ENCODE measurements around the gene ARFIP2. TPM values are rescaled to one million over a fixed set of nuclear protein-coding genes. Genes with fewer than 3 reads are reported as not detected.
"Not testable (repeated sequence)": the region's sequence is repeated elsewhere in the genome, so short reads cannot be mapped to it uniquely, and the experiment has no call there.

Gene ARFIP2
- total RNA-seq, 3 donors from 2014 or later (not counting 1 experiment from before 2014, with no cell fraction given): 44.7 to 62.3 (median 51.4) TPM

DNA sequence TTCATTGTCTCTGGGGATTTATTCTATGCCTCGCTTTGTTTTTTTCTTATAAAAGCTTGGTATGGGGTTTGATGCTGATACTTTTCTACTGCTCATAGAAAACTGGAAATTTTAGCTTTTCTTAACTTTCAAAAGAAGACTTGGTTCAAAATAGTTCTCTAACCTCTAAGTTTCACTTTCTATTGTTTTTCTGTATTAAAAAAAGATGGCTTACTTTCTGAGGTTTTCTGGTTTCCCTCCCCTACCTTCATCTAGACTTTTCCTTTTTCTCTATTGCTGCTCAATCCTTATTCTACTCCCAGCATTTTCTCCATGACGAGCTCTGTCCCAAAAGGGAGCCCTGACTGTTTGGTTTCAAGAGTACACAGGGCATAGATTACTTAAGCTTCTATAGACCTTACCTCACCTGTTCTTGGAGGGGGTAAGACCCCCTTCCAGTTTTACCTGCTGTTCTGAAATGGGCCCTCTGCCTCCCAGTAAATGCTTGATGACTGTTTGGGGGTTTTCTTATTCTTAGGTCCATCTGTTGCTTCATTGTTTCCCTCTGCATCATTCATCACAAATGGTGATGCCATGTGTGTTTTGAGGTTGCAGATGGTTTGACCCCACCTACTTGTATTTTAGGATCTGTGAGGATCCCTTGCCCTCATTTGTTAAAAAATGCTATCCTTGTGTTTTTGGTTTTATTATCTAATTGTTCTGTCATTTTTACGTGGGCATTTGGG lies 45.4 kb upstream of the ARFIP2 start:
- Histone ChIP-seq H3K27ac (ENCODE audit: low read length) (no peak overlapping the region), H3K36me3 (ENCODE audit: control insufficient read depth, insufficient read depth, low read length) (no peaks in the 10 kb centered on the region), H3K27me3 (ENCODE audit: control insufficient read depth, insufficient read depth, low read length) (no peaks in the 10 kb centered on the region), H3K9me3 (ENCODE audit: control insufficient read depth, insufficient read depth, low read length) (no peaks in the 10 kb centered on the region), H3K4me1 (ENCODE audit: control insufficient read depth, insufficient read depth, low read length) (no peaks in the 10 kb centered on the region), H3K4me3 (ENCODE audit: low read length) (no peak overlapping the region)
- ATAC-seq: no peak
- H3K27ac Mint-ChIP-seq: peak overlapping the region; percentile 76 to 82
- H3K4me1 Mint-ChIP-seq: peaks cover 9 to 12% of the 10 kb centered on the region in 2 donors
- intact Hi-C loops (cut with micrococcal nuclease): no loop called here
- WGBS (ENCODE audit: insufficient coverage): 79% methylated on average over 2 of the region's 3 CpGs
- H3K27me3 Mint-ChIP-seq (ENCODE audit: low read depth in 2 of 2): no peaks in the 10 kb centered on the region
- H3K4me3 Mint-ChIP-seq: peak overlapping the region; percentile 33
- TF ChIP-seq, protein P1, sequence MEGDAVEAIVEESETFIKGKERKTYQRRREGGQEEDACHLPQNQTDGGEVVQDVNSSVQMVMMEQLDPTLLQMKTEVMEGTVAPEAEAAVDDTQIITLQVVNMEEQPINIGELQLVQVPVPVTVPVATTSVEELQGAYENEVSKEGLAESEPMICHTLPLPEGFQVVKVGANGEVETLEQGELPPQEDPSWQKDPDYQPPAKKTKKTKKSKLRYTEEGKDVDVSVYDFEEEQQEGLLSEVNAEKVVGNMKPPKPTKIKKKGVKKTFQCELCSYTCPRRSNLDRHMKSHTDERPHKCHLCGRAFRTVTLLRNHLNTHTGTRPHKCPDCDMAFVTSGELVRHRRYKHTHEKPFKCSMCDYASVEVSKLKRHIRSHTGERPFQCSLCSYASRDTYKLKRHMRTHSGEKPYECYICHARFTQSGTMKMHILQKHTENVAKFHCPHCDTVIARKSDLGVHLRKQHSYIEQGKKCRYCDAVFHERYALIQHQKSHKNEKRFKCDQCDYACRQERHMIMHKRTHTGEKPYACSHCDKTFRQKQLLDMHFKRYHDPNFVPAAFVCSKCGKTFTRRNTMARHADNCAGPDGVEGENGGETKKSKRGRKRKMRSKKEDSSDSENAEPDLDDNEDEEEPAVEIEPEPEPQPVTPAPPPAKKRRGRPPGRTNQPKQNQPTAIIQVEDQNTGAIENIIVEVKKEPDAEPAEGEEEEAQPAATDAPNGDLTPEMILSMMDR (IDR thresholded peaks at IDR 0.05): no peak
- H3K36me3 Mint-ChIP-seq: no peaks in the 10 kb centered on the region
- peak in 1 of 2 donors; percentile 8 for DNase-seq
- no peaks in the 10 kb centered on the region for H3K9me3 Mint-ChIP-seq

- Histone ChIP-seq H3K36me3 (ENCODE audit: control insufficient read depth, insufficient read depth, low read length) (peaks cover 14% of the 10 kb centered on the region), H3K4me1 (ENCODE audit: control insufficient read depth, insufficient read depth, low read length) (no peaks in the 10 kb centered on the region), H3K9me3 (ENCODE audit: control insufficient read depth, insufficient read depth, low read length) (no peaks in the 10 kb centered on the region), H3K27me3 (ENCODE audit: control insufficient read depth, insufficient read depth, low read length) (no peaks in the 10 kb centered on the region), H3K27ac (ENCODE audit: low read length) (no peak overlapping the region), H3K4me3 (ENCODE audit: low read length) (no peak overlapping the region)
- H3K36me3 Mint-ChIP-seq: peaks cover 12% of the 10 kb centered on the region
- 0% methylated on average over 1 of the region's 1 CpG for WGBS (ENCODE audit: insufficient coverage)
- ATAC-seq (no peak), DNase-seq (no peak)
- H3K27ac Mint-ChIP-seq: no peak overlapping the region
- H3K4me3 Mint-ChIP-seq: no peak overlapping the region
- intact Hi-C loops (cut with micrococcal nuclease): no loop called here
- H3K9me3 Mint-ChIP-seq: no peaks in the 10 kb centered on the region
- TF ChIP-seq, protein P1 (IDR thresholded peaks at IDR 0.05): no peak
- peaks cover 9 to 12% of the 10 kb centered on the region in 2 donors for H3K4me1 Mint-ChIP-seq
- H3K27me3 Mint-ChIP-seq (ENCODE audit: low read depth in 2 of 2): no peaks in the 10 kb centered on the region
Measured at GRCh38 chr11:6523253-6523652, 42.1 kb upstream of the ARFIP2 start.

- 94% methylated on average over 3 of the region's 3 CpGs for WGBS (ENCODE audit: insufficient coverage)
- intact Hi-C loops (cut with micrococcal nuclease); H3K4me1 ChIP-seq (ENCODE audit: control insufficient read depth, insufficient read depth, low read length); H3K4me3 Mint-ChIP-seq; ATAC-seq; H3K9me3 Mint-ChIP-seq; H3K27me3 ChIP-seq (ENCODE audit: control insufficient read depth, insufficient read depth, low read length); H3K27ac ChIP-seq (ENCODE audit: low read length); DNase-seq; H3K9me3 ChIP-seq (ENCODE audit: control insufficient read depth, insufficient read depth, low read length); H3K27me3 Mint-ChIP-seq (ENCODE audit: low read depth in 2 of 2); H3K4me3 ChIP-seq (ENCODE audit: low read length); H3K27ac Mint-ChIP-seq: not testable (repeated sequence)
- peaks cover 16% of the 10 kb centered on the region for H3K36me3 ChIP-seq (ENCODE audit: control insufficient read depth, insufficient read depth, low read length)
- H3K4me1 Mint-ChIP-seq: peaks cover 9 to 11% of the 10 kb centered on the region in 2 donors
- H3K36me3 Mint-ChIP-seq: peaks cover 13% of the 10 kb centered on the region
Measured at GRCh38 chr11:6521946-6522345, 40.8 kb upstream of the ARFIP2 start.

DNA sequence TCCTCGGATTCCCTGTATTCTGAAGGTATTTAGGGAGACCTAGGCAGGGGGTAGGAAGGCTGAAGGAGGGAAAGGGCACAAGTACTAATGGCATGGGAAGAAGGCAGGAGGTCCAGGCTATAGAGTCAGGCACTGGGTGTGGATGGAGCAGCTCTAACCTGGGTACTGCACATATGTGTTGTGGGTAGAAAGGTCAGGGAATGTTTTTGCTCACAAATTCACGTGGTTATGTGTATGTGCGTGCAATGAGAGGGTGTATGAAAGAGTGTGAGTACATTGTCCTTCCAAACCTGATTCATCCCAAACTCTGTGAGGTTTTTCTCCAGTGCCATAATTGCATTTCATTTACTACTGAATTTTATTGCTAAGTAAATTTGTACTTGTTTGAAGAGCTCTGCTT lies 39.1 kb upstream of the ARFIP2 start:
- intact Hi-C loops (cut with micrococcal nuclease): no loop called here
- Mint-ChIP-seq H3K27ac (no peak overlapping the region), H3K4me3 (no peak overlapping the region), H3K4me1 (no peaks in the 10 kb centered on the region), H3K27me3 (ENCODE audit: low read depth in 2 of 2) (no peaks in the 10 kb centered on the region), H3K36me3 (peaks cover 18% of the 10 kb centered on the region), H3K9me3 (no peaks in the 10 kb centered on the region)
- TF ChIP-seq, protein P1 (IDR thresholded peaks at IDR 0.05): no peak
- H3K4me3 ChIP-seq (ENCODE audit: low read length): no peak overlapping the region
- no peaks in the 10 kb centered on the region for H3K27me3 ChIP-seq (ENCODE audit: control insufficient read depth, insufficient read depth, low read length)
- H3K27ac ChIP-seq (ENCODE audit: low read length): no peak overlapping the region
- no peaks in the 10 kb centered on the region for H3K9me3 ChIP-seq (ENCODE audit: control insufficient read depth, insufficient read depth, low read length)
- 97% methylated on average over 3 of the region's 3 CpGs for WGBS (ENCODE audit: insufficient coverage)
- no peak for ATAC-seq
- no peaks in the 10 kb centered on the region for H3K4me1 ChIP-seq (ENCODE audit: control insufficient read depth, insufficient read depth, low read length)
- peaks cover 16% of the 10 kb centered on the region for H3K36me3 ChIP-seq (ENCODE audit: control insufficient read depth, insufficient read depth, low read length)
- no peak for DNase-seq
